PC-9 (cell line): ENCODE data around the gene DCTN4.
A peak's percentile ranks its signal among the peaks of the same experiment; 100 is the strongest.

ENCODE experiments used
- EZH2 ChIP-seq: fragments of 200-600 bp; sonication (generic); IDR thresholded peaks from 2 replicates; pipeline ENCODE4 v1.8.0; 2017; ENCODE audit warnings: antibody characterized with exemption, low read depth
- TF ChIP-seq, protein P1 (sequence below): fragments of 200-600 bp; sonication (generic); conservative IDR thresholded peaks from 2 replicates; pipeline ENCODE4 v1.6.1; 2017; ENCODE audit warnings: mixed run types, antibody characterized with exemption, mild to moderate bottlenecking, moderate library complexity

DNA sequence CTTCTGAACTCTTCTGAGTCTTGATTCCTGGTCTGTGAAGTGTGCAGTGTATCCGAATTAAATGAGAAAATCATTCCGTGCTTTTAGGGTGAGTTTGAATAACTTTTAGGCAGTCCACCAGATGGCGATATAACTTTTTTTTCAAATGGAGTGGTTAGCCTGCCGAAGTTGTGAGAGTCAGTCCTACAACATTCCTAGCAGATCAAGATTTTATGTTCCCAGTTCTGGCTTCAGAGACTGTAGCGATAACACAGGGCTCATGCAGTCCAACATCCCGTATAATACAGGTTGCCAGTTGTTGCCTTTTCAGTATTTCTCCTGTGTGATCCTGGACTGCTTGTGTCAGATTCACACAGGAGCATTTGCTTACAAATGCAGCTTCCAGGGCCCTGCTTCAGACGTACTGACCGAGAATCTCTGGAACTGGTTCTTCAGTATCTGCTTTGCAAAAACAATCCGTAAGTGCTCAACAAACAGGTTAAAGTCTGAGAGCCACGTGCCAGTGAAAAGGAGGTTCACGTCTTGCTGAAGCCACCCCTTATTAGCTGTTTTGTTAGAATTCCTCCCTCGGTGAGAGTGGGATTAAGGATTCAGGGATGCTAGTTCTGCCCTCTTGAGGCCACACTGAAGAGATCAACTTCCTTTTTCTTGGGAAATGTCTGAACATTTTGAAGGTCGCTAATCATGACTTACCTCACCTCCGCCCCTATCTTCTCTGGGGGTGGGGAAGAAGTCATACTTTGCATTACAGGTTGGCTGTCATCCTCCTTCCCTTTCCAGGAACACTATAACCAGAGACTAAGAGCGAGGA lies 42.5 kb upstream of the DCTN4 start:
- TF ChIP-seq, protein P1, sequence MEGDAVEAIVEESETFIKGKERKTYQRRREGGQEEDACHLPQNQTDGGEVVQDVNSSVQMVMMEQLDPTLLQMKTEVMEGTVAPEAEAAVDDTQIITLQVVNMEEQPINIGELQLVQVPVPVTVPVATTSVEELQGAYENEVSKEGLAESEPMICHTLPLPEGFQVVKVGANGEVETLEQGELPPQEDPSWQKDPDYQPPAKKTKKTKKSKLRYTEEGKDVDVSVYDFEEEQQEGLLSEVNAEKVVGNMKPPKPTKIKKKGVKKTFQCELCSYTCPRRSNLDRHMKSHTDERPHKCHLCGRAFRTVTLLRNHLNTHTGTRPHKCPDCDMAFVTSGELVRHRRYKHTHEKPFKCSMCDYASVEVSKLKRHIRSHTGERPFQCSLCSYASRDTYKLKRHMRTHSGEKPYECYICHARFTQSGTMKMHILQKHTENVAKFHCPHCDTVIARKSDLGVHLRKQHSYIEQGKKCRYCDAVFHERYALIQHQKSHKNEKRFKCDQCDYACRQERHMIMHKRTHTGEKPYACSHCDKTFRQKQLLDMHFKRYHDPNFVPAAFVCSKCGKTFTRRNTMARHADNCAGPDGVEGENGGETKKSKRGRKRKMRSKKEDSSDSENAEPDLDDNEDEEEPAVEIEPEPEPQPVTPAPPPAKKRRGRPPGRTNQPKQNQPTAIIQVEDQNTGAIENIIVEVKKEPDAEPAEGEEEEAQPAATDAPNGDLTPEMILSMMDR: peak; percentile 73
- no peak for TF ChIP-seq EZH2
